CD4-positive, alpha-beta memory T cell (primary cell): ENCODE data around the gene RNU6-1. TPM values are rescaled to one million over a fixed set of nuclear protein-coding genes. Genes with fewer than 3 reads are reported as not detected.
A peak's percentile ranks its signal among the peaks of the same experiment; 100 is the strongest.

Experiments used
- CTCF ChIA-PET: fragments of 350-600 bp; sonication (Branson Sonifier 250); formaldehyde crosslinking; loops from one replicate; lab custom pipeline; 2021; ENCODE audit warnings: inconsistent platforms; ENCODE audit not compliant: partially characterized antibody; lab: Charles Lee
- POLR2A ChIA-PET: fragments of 350-600 bp; sonication (Branson Sonifier 250); formaldehyde crosslinking; loops from one replicate; lab custom pipeline; 2021; ENCODE audit not compliant: partially characterized antibody; lab: Charles Lee
- DNase-seq, 5 donors: peaks; one replicate each; pipeline versions ENCODE4 v3.0.0 to v3.0.0-alpha.2; 2020 to 2022; ENCODE audit warnings: mixed read lengths in 1 of 5
- H3K27ac ChIP-seq: one replicate; pipeline ENCODE4 v1.7.0; 2013; ENCODE audit warnings: low read depth, low read length
- H3K27me3 ChIP-seq: 2 replicates; pipeline ENCODE4 v1.7.0; 2013; ENCODE audit warnings: mild to moderate bottlenecking, low read length, moderate library complexity; ENCODE audit not compliant: insufficient read depth
- H3K36me3 ChIP-seq: 2 replicates; pipeline ENCODE4 v1.7.0; 2013; ENCODE audit warnings: mild to moderate bottlenecking, low read length, moderate library complexity; ENCODE audit not compliant: insufficient read depth
- H3K4me1 ChIP-seq: 2 replicates; pipeline ENCODE4 v1.7.0; 2013; ENCODE audit warnings: mild to moderate bottlenecking, low read length, moderate library complexity; ENCODE audit not compliant: insufficient read depth
- H3K4me3 ChIP-seq, 2 donors: one replicate each; pipeline ENCODE4 v1.7.0; 2013; ENCODE audit warnings: low read length in 2 of 2, mild to moderate bottlenecking in 1 of 2
- H3K9me3 ChIP-seq, 2 donors: one replicate each; pipeline ENCODE4 v1.7.0; 2013; ENCODE audit warnings: low read length in 2 of 2, control low read depth in 1 of 2; ENCODE audit not compliant: control insufficient read depth in 1 of 2
- H3K27ac Mint-ChIP-seq, 7 donors: one replicate each; pipeline ENCODE4 v1.8.0; 2020 to 2021; ENCODE audit warnings: mixed read lengths in 7 of 7, mild to moderate bottlenecking in 6 of 7, inconsistent platforms in 3 of 7, moderate library complexity in 3 of 7
- H3K27me3 Mint-ChIP-seq, 2 donors: one replicate each; pipeline ENCODE4 v1.8.0; 2020 to 2021; ENCODE audit warnings: mixed read lengths in 2 of 2
- H3K36me3 Mint-ChIP-seq, 2 donors: one replicate each; pipeline ENCODE4 v1.8.0; 2020 to 2021; ENCODE audit warnings: mixed read lengths in 2 of 2, inconsistent platforms in 1 of 2, mild to moderate bottlenecking in 1 of 2
- H3K4me1 Mint-ChIP-seq, 4 donors: one replicate each; pipeline ENCODE4 v1.8.0; 2020 to 2021; ENCODE audit warnings: mixed read lengths in 4 of 4, mild to moderate bottlenecking in 1 of 4
- H3K4me3 Mint-ChIP-seq, 8 donors: one replicate each; pipeline ENCODE4 v1.8.0; 2020 to 2021; ENCODE audit warnings: mixed read lengths in 8 of 8, mild to moderate bottlenecking in 7 of 8, moderate library complexity in 6 of 8, inconsistent platforms in 3 of 8
- H3K9me3 Mint-ChIP-seq, 8 donors: one replicate each; pipeline ENCODE4 v1.8.0; 2020 to 2021; ENCODE audit warnings: mixed read lengths in 8 of 8, mild to moderate bottlenecking in 5 of 8, inconsistent platforms in 3 of 8, moderate library complexity in 1 of 8
- intact Hi-C: fragments of 100-400 bp; cut with micrococcal nuclease; formaldehyde crosslinking; loops from one replicate; pipeline ENCODE4 v1.15.1; 2023
- polyA plus RNA-seq, 2 donors: library from polyadenylated mRNA; unstranded; fragments of 300-500 nt; fragmentation: Illumina TruSeq; gene quantifications; one replicate each; pipeline ENCODE4 v1.2.3, GENCODE V29; 2021
- total RNA-seq, 2 experiments: library from RNA; stranded (reverse); gene quantifications; one replicate each; pipeline ENCODE4 v1.2.3, GENCODE V29; 2021

RNU6-1 gene
- total and polyA plus RNA-seq, 4 experiments from 2014 or later = not detected

DNA sequence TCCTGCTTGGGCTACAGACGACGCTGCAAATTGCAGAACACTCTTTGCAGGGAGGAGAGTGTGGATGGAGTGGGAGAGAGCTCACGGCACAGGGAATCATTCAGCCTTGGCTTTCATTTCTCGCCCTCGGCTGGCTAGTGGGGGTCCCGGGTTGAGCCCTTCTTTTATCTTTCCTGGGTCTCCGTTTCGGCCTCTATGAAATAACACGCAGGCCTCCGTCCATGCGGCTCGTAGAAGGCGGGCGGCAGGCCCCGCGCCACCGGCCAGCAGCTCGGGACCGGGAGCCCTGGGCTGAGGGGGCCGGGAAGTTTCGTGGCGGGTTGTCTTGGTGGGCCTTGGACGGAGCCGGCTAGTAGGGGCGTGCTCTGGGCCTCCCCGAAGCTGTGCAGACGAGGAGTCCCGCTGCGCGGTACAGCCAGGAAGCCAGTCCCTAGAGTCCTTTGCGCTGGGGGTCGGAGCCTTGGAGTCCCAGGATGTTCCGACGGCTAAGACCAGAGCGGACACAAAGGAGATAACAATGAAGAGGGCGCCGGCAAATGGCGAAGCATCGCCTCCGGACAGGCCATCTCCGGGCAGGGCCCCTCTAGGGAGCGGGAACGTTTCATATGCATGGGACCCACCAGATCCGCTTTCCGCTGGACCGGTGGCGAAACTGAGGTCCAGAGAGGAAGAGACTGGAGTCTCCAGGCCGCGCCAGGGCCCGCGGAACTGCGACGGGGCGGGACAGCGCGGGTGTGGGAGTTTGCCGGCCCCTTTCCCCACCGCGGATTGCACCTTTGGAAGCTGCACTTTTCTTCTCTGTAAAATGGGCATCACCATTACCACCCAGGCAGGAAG, 4.3 kb downstream of the RNU6-1 start:
- Histone ChIP-seq H3K27ac (no peak overlapping the region), H3K36me3 (no peaks in the 10 kb centered on the region), H3K4me1 (peaks cover 51% of the 10 kb centered on the region), H3K4me3 (peak overlapping the region; percentile 50 to 51), H3K27me3 (peaks cover 45% of the 10 kb centered on the region), H3K9me3 (no peaks in the 10 kb centered on the region)
- CTCF ChIA-PET = interaction anchor here (0.6 to 5.7 kb wide), 26 partner anchors 9 to 891 kb away, joined by 3 to 110 read pairs (median 4); no protein-coding TSS in a partner anchor
- H3K4me1 Mint-ChIP-seq = peaks cover 18 to 86% (median 43%) of the 10 kb centered on the region in 4 donors
- peaks cover 0 to 12% (median 3%) of the 10 kb centered on the region in 8 donors for H3K9me3 Mint-ChIP-seq
- intact Hi-C loops = loop anchor here (1.0 to 10.0 kb wide), 6 partner anchors 52 to 1131 kb away; partner anchors contain the start of gene SMAD6
- H3K4me3 Mint-ChIP-seq = peak overlapping the region; percentile 83 to 95 (median 88)
- POLR2A ChIA-PET = interaction anchor here (1.2 to 7.7 kb wide), 5 partner anchors 51 to 595 kb away, joined by 3 to 82 read pairs (median 7); partner anchors contain the start of genes C15orf61 and MAP2K5
- peaks cover 0 to 6% of the 10 kb centered on the region in 2 donors for H3K36me3 Mint-ChIP-seq
- H3K27ac Mint-ChIP-seq = peak overlapping the region in 4 of 7 donors; percentile 10 to 91 (median 66)
- DNase-seq = peak in 1 of 5 donors; percentile 23
- H3K27me3 Mint-ChIP-seq = peaks cover 30 to 45% of the 10 kb centered on the region in 2 donors

DNA sequence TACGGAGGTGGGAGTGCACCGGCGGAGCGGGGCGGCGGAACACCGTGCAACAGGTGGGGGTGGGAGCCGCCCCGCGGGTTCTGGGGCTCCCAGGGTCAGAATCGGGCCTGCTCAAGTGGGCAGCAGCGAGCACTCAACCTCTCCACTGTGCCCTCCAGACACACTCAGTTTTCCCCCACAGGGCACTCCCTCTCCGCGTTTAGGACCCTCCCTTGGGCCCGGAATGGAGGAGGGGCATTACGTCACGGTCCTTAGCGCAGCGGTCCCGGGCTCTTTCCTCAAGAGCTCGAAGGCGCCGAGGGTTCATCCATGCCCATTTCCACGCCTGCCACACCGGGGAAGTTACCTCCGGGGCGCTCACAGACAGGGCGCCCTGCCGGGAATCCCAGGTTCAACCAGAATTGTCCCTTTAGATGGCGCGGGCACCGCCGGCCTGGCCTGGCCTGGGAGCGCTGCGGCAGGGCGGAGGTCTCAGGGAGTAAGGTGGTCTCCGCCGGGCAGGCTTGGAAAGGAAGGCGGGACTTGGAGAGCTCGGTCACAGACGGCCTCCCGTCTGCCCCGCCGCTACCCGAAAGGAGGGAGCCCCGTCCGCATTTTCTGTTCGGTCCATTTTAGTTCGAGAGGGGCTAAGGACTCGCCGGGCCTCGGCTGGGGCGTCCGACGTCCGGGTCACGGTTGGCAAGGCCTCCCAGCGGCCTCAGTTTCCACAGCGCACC, 5.1 kb downstream of the RNU6-1 start:
- Histone ChIP-seq H3K9me3 (no peaks in the 10 kb centered on the region), H3K4me1 (peaks cover 58% of the 10 kb centered on the region), H3K27me3 (peaks cover 48% of the 10 kb centered on the region), H3K4me3 (peak overlapping the region; percentile 36 to 51), H3K27ac (no peak overlapping the region), H3K36me3 (no peaks in the 10 kb centered on the region)
- Mint-ChIP-seq H3K4me3 (peak overlapping the region; percentile 83 to 95 (median 88)), H3K27me3 (peaks cover 35 to 46% of the 10 kb centered on the region in 2 donors), H3K9me3 (peaks cover 0 to 11% (median 0%) of the 10 kb centered on the region in 8 donors), H3K4me1 (peaks cover 24 to 86% (median 46%) of the 10 kb centered on the region in 4 donors), H3K36me3 (peaks cover 0 to 1% of the 10 kb centered on the region in 2 donors), H3K27ac (peak overlapping the region in 3 of 7 donors; percentile 23 to 91 (median 48))
- POLR2A ChIA-PET = interaction anchor here (1.4 to 7.7 kb wide), 3 partner anchors 51 to 595 kb away, joined by 4 to 82 read pairs (median 10); no protein-coding TSS in a partner anchor
- CTCF ChIA-PET = interaction anchor here (1.0 to 5.7 kb wide), 8 partner anchors 13 to 888 kb away, joined by 3 to 110 read pairs (median 11); no protein-coding TSS in a partner anchor
- peak in 1 of 5 donors; percentile 28 for DNase-seq
- intact Hi-C loops = loop anchor here (10.0 kb wide), 1 partner anchor 1130 kb away; the partner anchor contains the start of gene SMAD6

DNA sequence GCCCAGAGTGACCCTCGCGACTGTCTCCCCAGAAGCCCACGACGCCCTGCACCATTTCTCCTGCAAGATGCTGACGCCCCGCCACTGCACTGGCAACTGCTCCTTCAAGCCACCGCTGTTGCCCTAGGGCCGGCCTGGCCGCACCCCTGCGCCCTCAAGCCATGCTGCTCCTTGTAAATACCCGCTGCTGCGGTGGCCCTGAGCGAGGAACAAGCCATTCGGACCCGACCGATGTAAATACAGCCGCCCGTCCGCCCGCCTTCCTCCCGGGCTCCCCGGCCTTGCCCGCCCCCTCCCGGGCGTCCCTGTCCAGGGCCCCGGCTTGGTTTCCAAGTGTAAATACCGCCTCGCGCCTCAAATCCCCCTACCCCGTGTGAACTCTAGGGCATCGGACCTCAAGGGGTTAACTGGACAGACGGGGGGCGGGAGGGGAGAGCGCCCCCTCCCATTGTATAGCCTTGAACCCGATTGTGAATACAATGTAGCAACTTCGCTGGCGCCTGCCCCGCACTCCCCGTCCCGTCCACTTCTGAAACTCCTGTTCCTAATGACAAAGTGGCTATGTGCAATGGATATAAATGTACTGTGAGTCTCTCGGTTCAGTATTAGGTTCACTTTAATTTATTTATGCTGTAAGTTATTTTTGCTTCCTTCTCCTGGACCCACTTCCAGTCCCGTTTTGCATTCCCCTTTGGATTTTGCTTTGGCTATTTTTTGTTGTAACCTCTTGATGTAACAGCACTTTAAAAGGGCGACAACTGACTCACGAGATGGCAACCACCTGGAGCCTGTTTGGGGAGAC, 5.9 kb downstream of the RNU6-1 start:
- Histone ChIP-seq H3K4me1 (peaks cover 61% of the 10 kb centered on the region), H3K36me3 (no peaks in the 10 kb centered on the region), H3K27ac (no peak overlapping the region), H3K27me3 (peaks cover 48% of the 10 kb centered on the region), H3K4me3 (peak overlapping the region; percentile 35 to 47), H3K9me3 (no peaks in the 10 kb centered on the region)
- peaks cover 42 to 50% of the 10 kb centered on the region in 2 donors for H3K27me3 Mint-ChIP-seq
- DNase-seq = peak in 1 of 5 donors; percentile 39
- peak overlapping the region in 1 of 7 donors; percentile 91 for H3K27ac Mint-ChIP-seq
- H3K36me3 Mint-ChIP-seq = no peaks in the 10 kb centered on the region
- H3K9me3 Mint-ChIP-seq = peaks cover 0 to 7% (median 0%) of the 10 kb centered on the region in 8 donors
- CTCF ChIA-PET = interaction anchor here (1.5 to 5.7 kb wide), 5 partner anchors 50 to 376 kb away, joined by 4 to 110 read pairs (median 21); partner anchors contain the start of gene C15orf61
- peak overlapping the region; percentile 83 to 95 (median 88) for H3K4me3 Mint-ChIP-seq
- peaks cover 25 to 86% (median 47%) of the 10 kb centered on the region in 4 donors for H3K4me1 Mint-ChIP-seq
- intact Hi-C loops = loop anchor here (10.0 kb wide), 1 partner anchor 1129 kb away; the partner anchor contains the start of gene SMAD6
- POLR2A ChIA-PET = interaction anchor here (1.6 to 7.7 kb wide), 3 partner anchors 10 to 50 kb away, joined by 6 to 82 read pairs (median 16); partner anchors contain the start of gene SKOR1

DNA sequence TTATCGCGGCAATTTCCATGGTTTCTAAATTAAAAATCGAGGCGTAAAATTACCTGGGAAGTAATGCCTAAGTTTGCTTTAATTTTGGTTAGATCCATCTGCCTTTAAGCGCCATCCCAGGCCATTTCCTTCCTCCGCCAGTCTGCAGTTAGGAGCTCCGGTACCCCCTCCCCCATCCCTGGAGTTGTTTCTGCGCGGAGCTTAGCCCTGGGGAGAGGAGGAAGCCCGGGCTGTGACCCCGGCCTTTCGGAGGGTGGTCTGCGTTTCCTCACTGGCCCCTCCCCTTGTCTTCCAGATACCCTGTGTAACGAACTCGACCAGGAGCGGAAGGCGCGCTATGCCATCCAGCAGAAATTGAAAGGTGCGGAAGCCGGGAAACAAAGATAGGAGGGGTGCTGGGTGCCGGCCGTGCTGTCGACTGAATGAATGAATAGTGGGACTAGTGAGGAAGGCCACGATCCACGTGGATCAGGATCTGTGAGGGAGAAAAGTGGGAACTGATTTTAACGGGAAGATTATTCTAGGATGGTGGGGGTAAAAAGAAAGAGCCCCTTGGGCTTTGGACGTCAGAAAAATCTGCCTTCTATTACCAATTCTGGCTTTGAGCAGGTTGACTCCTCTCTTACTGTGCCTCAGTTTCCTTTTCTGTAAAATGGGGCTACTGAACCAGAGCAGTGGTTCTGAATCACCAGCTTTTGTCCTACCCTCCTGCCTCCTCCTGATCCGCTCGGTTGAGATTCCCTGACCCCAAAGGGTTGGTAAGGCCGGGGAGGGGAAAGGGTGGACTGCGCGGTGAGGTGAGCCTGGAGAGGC, 6.7 kb downstream of the RNU6-1 start:
- H3K27me3 ChIP-seq = peaks cover 55% of the 10 kb centered on the region
- ChIA-PET CTCF (interaction anchor here (0.9 to 2.7 kb wide), 8 partner anchors 8 to 378 kb away, joined by 3 to 15 read pairs (median 4); partner anchors contain the start of gene C15orf61), POLR2A (interaction anchor here (1.4 to 2.6 kb wide), 4 partner anchors 7 to 49 kb away, joined by 3 to 16 read pairs (median 5); partner anchors contain the start of gene SKOR1)
- H3K27ac ChIP-seq = no peak overlapping the region
- no peaks in the 10 kb centered on the region for H3K36me3 ChIP-seq
- Mint-ChIP-seq H3K4me1 (peaks cover 24 to 86% (median 47%) of the 10 kb centered on the region in 4 donors), H3K9me3 (peaks cover 0 to 9% (median 0%) of the 10 kb centered on the region in 8 donors), H3K27ac (peak overlapping the region in 2 of 7 donors; percentile 48 to 91), H3K36me3 (no peaks in the 10 kb centered on the region), H3K4me3 (peak overlapping the region; percentile 56 to 95 (median 88)), H3K27me3 (peaks cover 47 to 53% of the 10 kb centered on the region in 2 donors)
- peaks cover 61% of the 10 kb centered on the region for H3K4me1 ChIP-seq
- intact Hi-C loops = loop anchor here (10.0 kb wide), 1 partner anchor 1128 kb away; the partner anchor contains the start of gene SMAD6
- peak in 1 of 5 donors; percentile 6 for DNase-seq
- peak overlapping the region in 1 of 2 donors; percentile 35 for H3K4me3 ChIP-seq
- H3K9me3 ChIP-seq = no peaks in the 10 kb centered on the region

DNA sequence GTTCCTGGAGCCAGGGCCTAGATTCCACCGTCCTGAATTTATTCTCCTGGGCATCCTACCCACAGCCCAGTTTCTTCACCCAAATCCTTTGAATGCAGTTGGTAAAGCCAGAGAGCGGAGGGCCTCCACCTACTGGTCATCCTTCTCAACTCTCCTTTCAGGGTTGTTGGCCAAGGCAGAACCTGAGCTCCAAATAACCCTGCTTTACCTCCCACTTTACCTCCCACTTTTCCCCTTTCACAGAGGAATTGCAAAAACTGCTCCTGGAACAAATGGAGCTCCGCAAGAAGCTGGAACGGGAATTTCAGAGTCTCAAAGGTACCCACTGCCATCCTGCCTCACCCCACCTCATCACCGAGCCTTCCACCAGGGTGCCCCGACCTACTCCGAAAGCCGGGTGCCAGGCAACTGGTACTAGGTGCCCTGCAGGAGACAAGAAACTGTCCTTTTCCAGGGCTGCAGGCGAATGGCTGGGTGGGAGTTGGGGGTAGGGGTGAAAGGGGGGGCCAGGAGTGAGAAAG, 7.8 kb downstream of the RNU6-1 start:
- Mint-ChIP-seq H3K27ac (peak overlapping the region in 1 of 7 donors; percentile 30), H3K36me3 (no peaks in the 10 kb centered on the region), H3K4me1 (peaks cover 24 to 80% (median 46%) of the 10 kb centered on the region in 4 donors), H3K27me3 (peaks cover 47 to 53% of the 10 kb centered on the region in 2 donors), H3K4me3 (peak overlapping the region in 2 of 8 donors; percentile 46 to 74), H3K9me3 (peaks cover 0 to 9% (median 0%) of the 10 kb centered on the region in 8 donors)
- intact Hi-C loops = loop anchor here (10.0 kb wide), 1 partner anchor 1127 kb away; the partner anchor contains the start of gene SMAD6
- H3K36me3 ChIP-seq = no peaks in the 10 kb centered on the region
- ChIA-PET POLR2A (interaction anchor here (1.4 to 2.6 kb wide), 4 partner anchors 8 to 48 kb away, joined by 3 to 16 read pairs (median 5); partner anchors contain the start of gene SKOR1), CTCF (interaction anchor here (0.9 to 2.7 kb wide), 7 partner anchors 10 to 377 kb away, joined by 3 to 15 read pairs (median 3); no protein-coding TSS in a partner anchor)
- H3K4me3 ChIP-seq = no peak overlapping the region
- H3K9me3 ChIP-seq = no peaks in the 10 kb centered on the region
- peak in 1 of 5 donors; percentile 9 for DNase-seq
- no peak overlapping the region for H3K27ac ChIP-seq
- H3K4me1 ChIP-seq = peaks cover 63% of the 10 kb centered on the region
- H3K27me3 ChIP-seq = peaks cover 55% of the 10 kb centered on the region
